DMS 273 treated with DMSO at 0.1 percent for 48 hours (cell line): ENCODE data around the gene FCRL1.

Experiments used
- DNase-seq: peaks from one replicate; lab custom pipeline; 2025; lab: John Stamatoyannopoulos, UW

The FCRL1 gene

GRCh38 chr1:157819896-157820295 lies at the start of gene FCRL1:
TSS of gene FCRL1 (minus strand) at chr1:157820120. CDS start at chr1:157820037, 83 bp downstream.
- no peak for DNase-seq

GRCh38 chr1:157868654-157869053 lies 48.7 kb upstream of the FCRL1 start:
- DNase-seq: no peak

GRCh38 chr1:157862114-157863070 lies 42.5 kb upstream of the FCRL1 start:
- no peak for DNase-seq

DNA sequence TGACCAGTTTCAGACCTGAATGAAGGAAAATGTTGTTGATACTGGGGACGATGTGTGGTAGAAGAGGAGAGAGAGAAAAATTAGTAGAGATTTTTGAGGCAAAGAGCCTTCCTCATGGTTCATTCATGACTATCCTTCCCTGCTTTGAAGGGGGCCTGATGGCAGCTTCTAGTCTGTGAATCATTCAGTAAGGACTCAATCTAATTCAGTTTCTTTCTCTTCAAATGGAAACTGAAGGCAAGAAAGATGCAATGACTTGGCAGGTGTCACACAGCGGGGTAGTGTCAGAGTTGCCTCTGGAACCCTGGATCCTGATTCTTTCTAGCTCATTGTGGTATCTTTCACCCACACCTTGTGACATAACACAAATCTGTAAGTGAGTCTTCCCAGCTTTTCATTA lies 36.6 kb upstream of the FCRL1 start:
- DNase-seq: no peak

GRCh38 chr1:157852476-157852875 lies 32.6 kb upstream of the FCRL1 start:
- DNase-seq: no peak

DNA sequence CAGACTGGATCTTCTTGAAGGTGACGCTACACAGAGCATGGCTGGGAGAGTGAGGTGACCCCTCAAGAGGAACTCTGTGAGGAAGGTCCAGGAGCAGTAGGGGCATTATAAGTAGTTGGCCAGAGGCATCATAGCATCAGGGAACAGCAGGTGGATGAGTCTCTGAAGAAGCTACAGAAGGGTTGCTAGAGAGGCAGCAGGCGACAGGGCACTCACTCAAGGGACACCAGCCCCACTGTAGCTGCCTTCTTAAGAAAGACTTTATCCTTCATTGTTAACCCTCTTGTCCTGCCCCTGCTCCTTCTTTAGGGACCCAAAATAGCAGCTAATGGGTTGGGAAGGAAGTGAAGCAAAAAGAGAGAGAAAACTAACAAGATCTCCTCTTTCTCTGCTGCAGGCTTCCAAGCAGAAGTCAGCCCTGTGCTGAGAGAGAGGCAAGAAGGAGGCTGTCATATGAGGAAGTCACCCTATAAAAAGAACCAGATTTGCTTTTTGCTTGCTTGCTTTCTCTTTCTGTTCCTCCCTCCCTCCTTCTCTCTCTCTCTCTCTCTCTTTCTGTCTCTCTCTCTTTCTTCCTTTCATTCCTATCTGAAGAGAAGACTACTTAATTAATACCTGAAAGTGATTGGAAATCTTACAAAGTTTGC lies 29.4 kb upstream of the FCRL1 start:
- no peak for DNase-seq

DNA sequence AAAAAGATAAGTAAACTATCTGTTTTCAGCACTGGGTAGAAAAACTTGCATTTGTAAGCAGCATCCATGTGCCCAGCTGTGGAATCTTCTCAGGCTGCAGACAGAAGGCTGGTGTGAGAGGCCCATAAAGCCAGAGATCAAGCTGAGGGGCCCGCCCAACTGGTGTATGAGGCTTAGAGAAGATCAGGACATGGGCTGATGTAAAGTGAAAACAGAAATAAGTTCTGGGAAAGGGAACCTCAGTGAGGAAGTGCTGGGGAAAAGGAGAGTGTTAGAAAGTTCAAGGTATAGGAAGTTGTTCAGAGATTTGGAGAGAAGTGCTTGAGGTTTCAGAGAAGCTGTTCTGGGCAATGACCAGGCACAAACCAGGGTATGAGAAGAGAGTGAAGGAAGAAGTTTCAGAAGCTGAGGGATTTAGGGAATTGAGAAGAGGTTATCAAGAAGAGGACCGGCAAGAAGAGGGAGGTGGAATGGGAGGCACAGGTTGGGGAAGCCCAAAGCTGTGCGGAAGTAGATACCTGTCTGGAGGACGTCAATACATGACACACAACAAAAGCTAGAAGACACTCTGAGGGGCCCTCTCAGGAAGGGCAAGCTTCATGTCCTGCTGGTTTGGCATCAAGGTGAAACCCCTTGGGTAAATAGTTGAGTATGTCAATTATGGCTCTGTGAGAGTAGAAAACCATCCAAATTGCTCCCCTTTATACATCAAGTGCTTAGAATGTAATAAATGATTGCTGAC lies 24.3 kb upstream of the FCRL1 start:
- DNase-seq: no peak

DNA sequence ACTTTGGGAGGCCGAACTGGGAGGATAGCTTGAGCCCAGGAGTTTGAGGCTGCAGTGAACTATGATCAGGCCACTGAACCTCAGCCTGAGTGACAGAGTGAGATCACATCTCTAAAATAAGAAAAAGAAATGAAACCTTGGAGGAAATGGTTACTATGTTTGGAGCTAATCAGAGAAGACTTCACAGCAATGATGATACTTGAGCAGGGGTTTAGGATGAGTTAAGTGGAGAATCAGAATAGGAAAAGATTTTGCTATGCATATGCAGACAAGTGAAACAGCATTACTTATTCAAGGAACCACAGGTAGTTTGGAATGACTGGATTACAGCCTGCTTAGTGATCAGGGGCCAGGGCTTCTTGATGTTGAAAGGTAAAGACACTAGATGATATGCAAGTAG lies 23.0 kb upstream of the FCRL1 start:
- no peak for DNase-seq

DNA sequence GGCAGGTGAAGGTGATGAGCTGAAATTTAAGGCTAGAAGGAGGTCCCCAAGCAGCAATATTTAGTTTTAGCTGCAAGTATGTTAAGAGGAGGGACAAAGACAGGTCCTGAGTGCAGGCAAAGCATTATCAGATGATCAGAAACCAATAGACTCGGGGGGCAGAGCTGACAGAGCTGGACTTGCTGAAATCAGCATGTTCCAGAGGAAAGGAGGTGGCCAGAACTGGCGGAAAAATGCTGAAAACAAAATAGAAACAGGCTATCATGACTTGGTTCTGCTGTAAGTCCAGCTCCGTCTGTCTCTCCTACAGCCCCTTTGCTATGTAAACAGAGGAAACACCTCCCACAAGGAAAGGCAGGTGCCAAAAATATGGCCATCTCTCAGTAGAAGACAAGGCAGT lies 21.8 kb upstream of the FCRL1 start, which contains the start of gene CD5L:
Gene CD5L, minus strand, starts transcription at position 101 of the 400 bp plus-strand sequence. CDS start 107 bp downstream, outside the sequence.
- DNase-seq: no peak

DNA sequence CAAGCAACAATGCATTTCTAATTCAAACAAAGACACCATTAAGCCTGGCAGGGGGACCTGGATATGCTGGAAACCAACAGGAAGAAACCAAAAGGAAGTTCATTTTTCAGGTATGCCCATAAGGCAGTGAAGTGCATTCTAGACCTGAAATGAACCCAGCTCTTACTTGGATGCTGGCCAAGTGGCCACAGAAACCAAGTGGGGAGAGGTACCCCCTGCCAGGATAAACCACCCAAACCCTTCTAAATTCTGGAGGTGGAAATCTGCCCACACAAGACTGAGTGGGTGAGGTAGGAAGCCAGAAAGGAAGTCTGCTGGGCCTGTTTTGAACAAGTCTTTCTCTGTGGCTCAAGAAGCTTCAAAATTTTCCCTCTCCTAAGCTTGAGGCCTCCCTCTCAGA lies 19.0 kb upstream of the FCRL1 start:
- DNase-seq: no peak

DNA sequence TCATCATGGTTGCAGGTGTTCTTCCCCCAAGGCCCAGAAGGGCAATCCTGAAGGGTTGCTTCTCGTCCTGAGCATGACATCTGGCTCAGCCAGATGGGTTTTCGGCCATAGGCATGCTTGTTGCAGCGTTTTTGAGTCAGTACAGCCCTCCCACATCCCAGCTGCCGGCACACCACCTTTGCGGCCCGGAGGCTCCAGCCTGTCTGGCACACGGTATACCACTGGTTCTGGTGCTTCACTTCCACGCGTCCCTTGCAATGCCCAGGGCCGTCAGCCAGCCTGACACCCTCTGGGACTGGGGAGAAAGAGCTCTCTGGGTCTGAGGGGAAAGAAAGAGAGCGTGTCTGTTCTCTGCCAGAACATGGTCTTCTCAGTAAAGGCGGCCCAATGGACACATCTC lies 14.5 kb upstream of the FCRL1 start:
- DNase-seq: no peak

DNA sequence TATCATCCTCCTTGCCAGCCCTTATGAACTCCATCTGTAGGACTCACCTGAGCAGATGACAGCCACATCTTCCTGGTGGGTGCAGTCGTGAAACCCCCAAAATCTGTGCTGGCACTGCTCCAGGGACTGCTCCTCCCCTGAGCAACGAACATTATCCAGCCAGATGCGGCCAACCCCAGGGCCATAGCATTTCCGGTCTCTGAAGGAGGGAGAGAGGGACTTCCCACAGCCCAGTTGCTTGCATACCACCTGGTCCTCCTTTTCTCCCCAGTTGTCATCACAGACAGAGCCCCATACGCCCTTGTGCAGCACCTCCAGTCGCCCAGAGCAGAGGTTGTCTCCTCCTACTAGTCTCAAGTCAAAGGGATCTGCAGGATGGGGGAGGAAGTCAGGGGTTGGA lies 13.2 kb upstream of the FCRL1 start:
- no peak for DNase-seq

GRCh38 chr1:157831968-157832626 lies 12.2 kb upstream of the FCRL1 start:
- no peak for DNase-seq

GRCh38 chr1:157830887-157831286 lies 11.0 kb upstream of the FCRL1 start:
- no peak for DNase-seq

DNA sequence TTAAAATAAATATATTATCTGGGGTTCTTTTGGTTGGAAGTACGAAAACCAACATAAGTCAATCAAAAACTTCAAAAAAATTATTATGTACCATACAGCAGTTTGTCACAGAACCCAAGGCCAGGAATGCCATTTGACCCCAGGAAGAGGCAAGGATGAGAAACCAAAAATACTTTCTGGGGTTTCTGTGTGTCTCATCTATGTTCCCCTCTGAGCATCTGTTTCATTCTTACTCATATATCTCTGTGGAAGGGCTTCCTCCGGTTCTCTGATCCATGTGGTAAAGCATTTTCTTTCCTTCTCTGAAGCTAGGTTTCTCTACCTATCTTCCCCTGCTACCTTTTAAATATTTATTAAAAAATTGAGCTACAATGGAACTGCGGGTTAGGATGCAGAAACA lies 9.8 kb upstream of the FCRL1 start:
- DNase-seq: no peak

DNA sequence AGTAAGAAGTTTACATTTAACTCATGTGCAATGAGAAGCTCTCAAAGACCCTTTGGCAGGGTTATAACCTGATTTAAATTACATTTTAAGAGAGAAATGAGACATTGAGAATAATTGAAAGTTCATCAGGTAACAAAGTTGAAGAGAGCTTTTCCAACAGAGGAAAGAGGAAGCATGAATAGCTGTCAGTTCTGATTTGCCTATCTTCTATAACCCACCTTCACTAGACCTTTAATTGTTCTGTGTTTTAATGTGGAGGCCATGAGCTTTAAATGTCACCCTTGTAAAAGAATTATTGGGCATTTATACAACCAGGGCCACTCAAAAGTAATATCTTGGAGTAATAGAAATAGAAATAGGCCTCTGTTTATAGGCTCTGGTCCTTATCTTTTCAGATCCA lies 9.3 kb upstream of the FCRL1 start:
- no peak for DNase-seq

DNA sequence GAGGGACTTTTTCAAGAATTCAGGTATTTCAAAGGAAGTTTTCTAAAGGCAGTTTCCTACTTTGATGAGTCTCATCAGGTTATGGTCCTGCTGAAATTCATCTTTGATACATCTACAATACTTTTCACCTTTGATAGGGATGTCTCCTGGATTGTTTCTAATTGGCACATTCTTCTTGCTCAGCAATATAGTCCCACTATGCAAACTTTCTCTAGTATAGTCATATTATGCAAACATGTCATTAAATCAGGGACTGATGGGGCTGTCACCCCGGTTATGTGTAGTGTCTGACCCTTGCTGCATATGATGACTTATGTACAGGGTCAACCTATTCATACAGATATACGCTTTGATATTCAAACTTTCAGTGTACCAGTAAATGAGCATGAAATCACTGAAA lies 379 bp upstream of the FCRL1 start:
- DNase-seq: no peak

DNA sequence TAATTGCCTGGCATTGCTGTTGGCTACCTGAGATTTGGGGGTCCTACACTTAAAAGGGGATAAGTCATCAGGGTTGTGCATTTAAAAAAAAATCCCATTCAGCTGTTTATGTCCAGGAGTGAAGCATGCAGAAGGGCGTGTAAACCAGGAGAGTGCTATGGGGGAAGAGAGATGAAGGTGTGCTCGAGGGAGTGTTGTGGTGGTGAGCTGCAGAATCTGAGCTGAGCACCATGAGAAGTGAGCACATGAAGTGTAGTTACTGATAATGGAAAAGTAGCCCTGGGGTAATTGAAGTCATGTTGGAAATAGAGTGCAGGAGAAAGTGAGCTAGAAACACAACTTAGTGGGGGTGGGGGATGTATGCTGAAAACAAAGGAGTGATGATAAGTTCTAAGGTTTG lies 705 bp downstream of the FCRL1 start:
- no peak for DNase-seq

- DNase-seq: no peak
Measured at GRCh38 chr1:157813269-157813668, 6.7 kb downstream of the FCRL1 start.

DNA sequence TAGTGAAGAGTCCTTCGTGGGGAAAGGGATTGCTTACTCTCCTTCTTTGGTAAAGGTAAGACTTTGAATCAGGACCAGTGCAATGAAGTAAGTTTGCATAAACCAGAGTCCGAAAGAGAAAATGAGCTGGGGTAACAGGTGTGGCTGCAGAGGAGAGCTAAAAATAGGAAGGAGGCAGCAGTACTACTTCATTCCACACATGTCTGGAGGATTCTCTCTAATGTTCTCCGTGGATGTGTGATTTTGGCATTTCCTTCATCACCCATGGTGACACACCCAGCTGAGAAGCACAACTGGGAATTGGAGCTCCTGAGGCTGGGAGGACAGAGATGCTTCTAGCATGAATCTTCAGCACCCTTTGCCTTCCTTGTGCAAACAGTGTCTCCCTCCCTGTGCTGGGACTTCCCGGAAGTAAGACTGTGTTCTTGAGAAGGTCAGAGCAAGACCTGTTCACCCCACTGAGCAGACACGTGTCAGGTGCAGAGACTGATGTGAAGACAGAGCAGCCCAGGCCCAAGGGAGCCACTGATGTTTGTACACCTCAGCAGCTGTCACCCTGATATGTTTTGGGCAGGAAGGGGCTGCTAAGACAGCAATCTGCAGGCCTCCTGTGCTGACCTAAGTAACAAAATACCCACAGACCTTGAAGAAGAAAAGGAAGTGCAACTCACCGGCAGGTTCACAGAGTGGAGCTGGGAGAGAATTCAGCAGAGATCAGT lies 13.3 kb downstream of the FCRL1 start:
- no peak for DNase-seq

DNA sequence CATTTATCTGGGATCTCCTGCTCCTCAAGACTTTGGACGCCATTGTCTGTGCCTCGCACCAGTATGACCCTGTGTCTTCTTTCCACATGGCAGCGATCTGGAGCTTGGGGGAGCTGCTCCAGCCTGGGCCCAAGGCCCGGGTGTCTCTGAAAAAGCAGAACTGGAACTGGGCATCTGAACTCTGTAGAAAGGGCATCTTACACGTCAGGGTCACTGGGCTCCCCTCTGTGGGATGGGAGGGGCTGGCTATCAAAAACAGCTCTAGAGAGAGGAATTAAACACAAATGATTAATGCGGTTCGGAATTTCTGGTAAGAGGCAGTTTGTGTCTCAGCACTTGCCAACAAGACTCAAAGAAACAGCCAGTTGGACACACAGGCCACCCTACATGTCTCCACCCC lies 16.1 kb downstream of the FCRL1 start:
- DNase-seq: no peak
